ENCODE results near the gene MFAP2. TPM values are rescaled to one million over a fixed set of nuclear protein-coding genes. Genes with fewer than 3 reads are reported as not detected.

MFAP2 gene
- total and polyA plus RNA-seq, 2 donors from 2014 or later: 7.2 to 8.2 TPM

GRCh38 chr1:16979475-16980327 lies 719 bp downstream of the MFAP2 start:
- Histone ChIP-seq H3K27me3 (ENCODE audit: control insufficient read depth, insufficient read depth, low read length) (no peaks in the 10 kb centered on the region), H3K9me3 (ENCODE audit: control insufficient read depth in 2 of 3, insufficient read depth in 1 of 3, low read length in 3 of 3) (no peaks in the 10 kb centered on the region), H3K4me3 (ENCODE audit: low read length in 3 of 3) (peak overlapping the region in 1 of 3 donors; percentile 58), H3K27ac (ENCODE audit: low read depth in 2 of 2, low read length in 2 of 2) (peak overlapping the region in 1 of 2 donors; percentile 28), H3K9ac (ENCODE audit: low read length in 3 of 3) (peak overlapping the region in 1 of 3 donors; percentile 36), H3K4me1 (ENCODE audit: control insufficient read depth in 2 of 3, insufficient read depth in 2 of 3, low read depth in 1 of 3, low read length in 3 of 3) (no peaks in the 10 kb centered on the region), H3K36me3 (ENCODE audit: control insufficient read depth in 2 of 3, insufficient read depth in 3 of 3, low read length in 3 of 3) (no peaks in the 10 kb centered on the region)
- DNase-seq (peak in 4 of 5 donors; percentile 73 to 91 (median 78)), FAIRE-seq (no peak)
- TF ChIP-seq, protein P1, sequence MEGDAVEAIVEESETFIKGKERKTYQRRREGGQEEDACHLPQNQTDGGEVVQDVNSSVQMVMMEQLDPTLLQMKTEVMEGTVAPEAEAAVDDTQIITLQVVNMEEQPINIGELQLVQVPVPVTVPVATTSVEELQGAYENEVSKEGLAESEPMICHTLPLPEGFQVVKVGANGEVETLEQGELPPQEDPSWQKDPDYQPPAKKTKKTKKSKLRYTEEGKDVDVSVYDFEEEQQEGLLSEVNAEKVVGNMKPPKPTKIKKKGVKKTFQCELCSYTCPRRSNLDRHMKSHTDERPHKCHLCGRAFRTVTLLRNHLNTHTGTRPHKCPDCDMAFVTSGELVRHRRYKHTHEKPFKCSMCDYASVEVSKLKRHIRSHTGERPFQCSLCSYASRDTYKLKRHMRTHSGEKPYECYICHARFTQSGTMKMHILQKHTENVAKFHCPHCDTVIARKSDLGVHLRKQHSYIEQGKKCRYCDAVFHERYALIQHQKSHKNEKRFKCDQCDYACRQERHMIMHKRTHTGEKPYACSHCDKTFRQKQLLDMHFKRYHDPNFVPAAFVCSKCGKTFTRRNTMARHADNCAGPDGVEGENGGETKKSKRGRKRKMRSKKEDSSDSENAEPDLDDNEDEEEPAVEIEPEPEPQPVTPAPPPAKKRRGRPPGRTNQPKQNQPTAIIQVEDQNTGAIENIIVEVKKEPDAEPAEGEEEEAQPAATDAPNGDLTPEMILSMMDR (IDR thresholded peaks at IDR 0.05; ENCODE audit: borderline replicate concordance, extremely low read depth, insufficient read depth): no peak
- intact Hi-C loops (cut with DNase I): loop anchor here (10.0 kb wide), 1 partner anchor 65 kb away; no protein-coding TSS in a partner anchor

GRCh38 chr1:16978567-16979474 lies 1.6 kb downstream of the MFAP2 start:
- H3K9ac ChIP-seq (ENCODE audit: low read length in 3 of 3): peak overlapping the region in 1 of 3 donors; percentile 21
- intact Hi-C loops (cut with DNase I): loop anchor here (10.0 kb wide), 1 partner anchor 66 kb away; no protein-coding TSS in a partner anchor
- TF ChIP-seq, protein P1 (IDR thresholded peaks at IDR 0.05; ENCODE audit: borderline replicate concordance, extremely low read depth, insufficient read depth): no peak
- peak overlapping the region in 1 of 2 donors; percentile 54 for H3K27ac ChIP-seq (ENCODE audit: low read depth in 2 of 2, low read length in 2 of 2)
- H3K4me1 ChIP-seq (ENCODE audit: control insufficient read depth in 2 of 3, insufficient read depth in 2 of 3, low read depth in 1 of 3, low read length in 3 of 3): no peaks in the 10 kb centered on the region
- no peaks in the 10 kb centered on the region for H3K27me3 ChIP-seq (ENCODE audit: control insufficient read depth, insufficient read depth, low read length)
- H3K4me3 ChIP-seq (ENCODE audit: low read length in 3 of 3): peak overlapping the region in 1 of 3 donors; percentile 40
- no peaks in the 10 kb centered on the region for H3K36me3 ChIP-seq (ENCODE audit: control insufficient read depth in 2 of 3, insufficient read depth in 3 of 3, low read length in 3 of 3)
- no peaks in the 10 kb centered on the region for H3K9me3 ChIP-seq (ENCODE audit: control insufficient read depth in 2 of 3, insufficient read depth in 1 of 3, low read length in 3 of 3)
- DNase-seq: peak in 3 of 5 donors; percentile 60 to 84 (median 70)
- FAIRE-seq: no peak

GRCh38 chr1:16978139-16978538 lies 2.3 kb downstream of the MFAP2 start:
- Histone ChIP-seq H3K9me3 (ENCODE audit: control insufficient read depth in 2 of 3, insufficient read depth in 1 of 3, low read length in 3 of 3) (no peaks in the 10 kb centered on the region), H3K9ac (ENCODE audit: low read length in 3 of 3) (no peak overlapping the region), H3K27me3 (ENCODE audit: control insufficient read depth, insufficient read depth, low read length) (no peaks in the 10 kb centered on the region), H3K36me3 (ENCODE audit: control insufficient read depth in 2 of 3, insufficient read depth in 3 of 3, low read length in 3 of 3) (no peaks in the 10 kb centered on the region), H3K4me1 (ENCODE audit: control insufficient read depth in 2 of 3, insufficient read depth in 2 of 3, low read depth in 1 of 3, low read length in 3 of 3) (no peaks in the 10 kb centered on the region), H3K27ac (ENCODE audit: low read depth in 2 of 2, low read length in 2 of 2) (no peak overlapping the region), H3K4me3 (ENCODE audit: low read length in 3 of 3) (no peak overlapping the region)
- no peak for FAIRE-seq
- intact Hi-C loops (cut with DNase I): loop anchor here (10.0 kb wide), 1 partner anchor 67 kb away; no protein-coding TSS in a partner anchor
- no peak for DNase-seq
- TF ChIP-seq, protein P1 (IDR thresholded peaks at IDR 0.05; ENCODE audit: borderline replicate concordance, extremely low read depth, insufficient read depth): no peak

Data from kidney (tissue), 14 donors.